Stimulated activated CD8-positive, alpha-beta memory T cell treated with anti-CD3 and anti-CD28 coated beads, Interleukin-12 subunit alpha, Interleukin-12 subunit beta, amount 100 ng/mL, for 4 hours (primary cell): ENCODE results near the gene ATXN7L1.

Experiments used
- DNase-seq: peaks from one replicate; pipeline ENCODE4 v3.0.0-alpha.2; 2020; ENCODE audit warnings: low read depth

Gene ATXN7L1

DNA sequence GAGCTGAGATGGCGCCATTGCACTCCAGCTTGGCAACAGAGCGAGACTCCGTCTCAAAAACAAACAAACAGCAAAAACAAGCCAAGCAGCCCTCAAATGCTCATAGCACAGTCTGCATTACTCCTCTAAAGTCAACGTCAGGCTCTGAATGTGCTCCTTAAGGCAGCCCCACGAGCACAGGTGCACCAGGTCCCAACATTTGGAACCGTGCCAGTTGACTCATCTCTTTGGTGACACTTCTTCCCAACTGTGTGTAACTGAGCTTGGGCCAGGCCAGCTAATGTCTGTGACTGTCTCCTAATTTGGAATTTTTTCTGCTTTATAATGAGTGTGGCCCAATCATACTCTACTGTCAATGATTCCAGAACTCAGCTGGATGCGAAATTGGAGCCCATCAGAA is 228.8 kb downstream of the ATXN7L1 start:
- no peak for DNase-seq

DNA sequence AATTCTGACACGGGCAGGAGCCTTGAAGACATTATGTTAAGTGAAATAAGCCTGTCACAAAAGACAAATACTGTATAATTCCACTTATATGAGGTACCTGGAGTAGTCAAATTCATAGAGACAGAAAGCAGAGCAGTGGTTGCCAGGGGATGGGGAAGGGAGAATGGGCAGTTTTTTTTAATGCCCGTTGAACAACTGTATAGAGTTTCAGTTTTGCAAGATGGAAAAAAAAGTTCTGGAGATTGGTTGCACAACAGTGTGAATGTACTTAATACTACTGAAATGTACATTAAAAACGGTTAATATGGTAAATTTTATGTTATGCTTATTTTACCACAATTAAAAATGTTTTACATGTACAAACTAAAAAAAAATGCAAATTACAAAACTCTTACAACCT is 231.5 kb downstream of the ATXN7L1 start:
- no peak for DNase-seq

DNA sequence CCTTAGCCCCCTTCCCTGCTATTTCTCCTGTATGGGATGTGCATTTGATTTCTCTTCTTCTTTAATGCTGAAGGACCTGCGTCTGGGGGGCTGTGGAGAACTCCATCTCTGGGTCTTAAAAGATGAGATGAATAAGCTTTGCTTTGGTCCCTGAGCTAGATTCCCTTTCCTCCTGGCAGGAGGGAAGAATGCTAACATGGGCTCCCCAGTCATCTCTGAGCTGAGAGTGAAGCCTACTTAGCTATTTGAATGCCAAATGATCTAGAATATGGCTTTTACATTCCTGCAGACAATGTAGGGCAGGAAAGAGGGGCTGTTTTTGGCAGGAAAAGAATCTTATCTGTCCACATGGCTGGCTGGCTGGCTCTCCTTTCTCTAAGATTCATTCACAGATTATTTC is 232.5 kb downstream of the ATXN7L1 start:
- no peak for DNase-seq

DNA sequence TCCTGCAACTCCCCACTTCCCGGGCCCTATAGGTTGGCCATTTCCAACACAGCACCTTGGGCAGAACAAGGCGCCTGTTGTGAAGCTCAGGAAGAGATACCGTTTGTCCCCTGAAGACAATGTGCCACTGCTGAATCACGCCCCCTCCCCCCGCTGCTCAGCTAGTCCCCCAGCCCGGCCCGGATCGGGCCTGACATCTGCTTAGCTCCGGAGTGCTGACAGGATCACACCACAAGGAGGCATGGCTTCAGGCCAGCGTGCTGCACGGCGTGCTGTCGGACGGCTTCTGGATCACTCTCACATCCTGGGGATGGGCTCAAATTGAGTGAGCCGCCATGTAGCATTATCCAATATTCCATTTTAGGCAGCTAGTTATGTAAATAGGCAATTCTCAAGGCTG is 233.0 kb downstream of the ATXN7L1 start:
- DNase-seq, result no peak

DNA sequence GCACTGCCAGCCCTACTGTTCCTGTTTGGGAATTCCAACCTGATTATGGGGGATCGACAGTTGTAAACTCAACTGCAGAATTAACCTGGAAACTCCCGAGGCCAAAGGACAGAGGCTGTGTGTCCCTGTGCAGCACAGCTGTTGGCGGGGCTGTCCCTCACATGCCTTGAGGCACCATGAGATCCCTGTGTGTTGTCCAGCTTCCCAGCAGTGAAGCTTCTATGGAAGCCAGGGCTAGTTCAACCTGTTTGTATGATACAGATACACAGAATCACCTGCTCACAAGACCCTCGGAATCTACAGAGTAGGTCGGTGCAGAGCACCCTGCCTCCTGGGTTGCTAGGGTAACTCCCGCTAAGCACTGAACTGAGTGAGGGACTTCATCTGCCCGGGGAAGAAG is 234.1 kb downstream of the ATXN7L1 start:
- no peak for DNase-seq

DNA sequence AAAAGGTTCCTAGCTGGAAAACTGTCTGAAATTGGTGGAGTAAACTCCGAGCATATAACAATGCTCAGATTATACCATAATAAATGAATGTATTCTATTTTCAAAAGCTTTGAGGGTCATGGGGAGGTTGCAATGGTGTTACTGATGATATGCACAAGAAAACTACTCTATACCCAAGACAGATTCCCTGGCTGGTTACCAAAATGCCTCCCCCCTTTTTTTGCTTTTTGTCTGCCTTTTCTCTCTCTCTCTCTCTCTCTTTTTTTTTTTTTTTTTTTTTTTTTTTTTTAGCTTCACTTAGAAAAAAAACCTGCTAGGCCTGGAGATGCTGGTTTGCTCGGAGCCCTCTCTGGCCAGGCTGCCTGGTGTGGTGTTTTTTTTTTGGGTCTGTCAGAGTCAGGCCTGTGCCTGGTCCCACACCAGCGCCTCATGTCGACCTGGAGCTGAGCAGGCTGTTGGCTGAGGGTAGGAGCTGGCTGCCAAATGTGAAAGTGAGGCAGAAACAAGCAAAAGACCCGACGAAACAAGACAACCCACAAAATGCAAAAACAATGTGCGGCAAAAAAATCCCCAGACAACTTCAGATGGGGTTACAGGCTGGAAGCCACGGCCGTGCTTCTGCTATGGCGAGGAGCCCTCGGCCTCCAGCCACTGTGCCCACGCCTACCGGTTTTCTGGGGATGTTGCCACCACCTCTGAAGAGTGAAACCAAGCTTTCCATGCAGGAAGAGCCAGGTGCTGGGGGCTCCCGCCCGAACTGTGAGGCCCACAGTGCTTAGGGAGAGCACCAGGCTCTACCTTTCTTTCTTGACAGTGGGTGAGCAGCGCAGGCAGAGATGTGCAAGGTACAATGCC is 235.2 kb downstream of the ATXN7L1 start:
- no peak for DNase-seq

DNA sequence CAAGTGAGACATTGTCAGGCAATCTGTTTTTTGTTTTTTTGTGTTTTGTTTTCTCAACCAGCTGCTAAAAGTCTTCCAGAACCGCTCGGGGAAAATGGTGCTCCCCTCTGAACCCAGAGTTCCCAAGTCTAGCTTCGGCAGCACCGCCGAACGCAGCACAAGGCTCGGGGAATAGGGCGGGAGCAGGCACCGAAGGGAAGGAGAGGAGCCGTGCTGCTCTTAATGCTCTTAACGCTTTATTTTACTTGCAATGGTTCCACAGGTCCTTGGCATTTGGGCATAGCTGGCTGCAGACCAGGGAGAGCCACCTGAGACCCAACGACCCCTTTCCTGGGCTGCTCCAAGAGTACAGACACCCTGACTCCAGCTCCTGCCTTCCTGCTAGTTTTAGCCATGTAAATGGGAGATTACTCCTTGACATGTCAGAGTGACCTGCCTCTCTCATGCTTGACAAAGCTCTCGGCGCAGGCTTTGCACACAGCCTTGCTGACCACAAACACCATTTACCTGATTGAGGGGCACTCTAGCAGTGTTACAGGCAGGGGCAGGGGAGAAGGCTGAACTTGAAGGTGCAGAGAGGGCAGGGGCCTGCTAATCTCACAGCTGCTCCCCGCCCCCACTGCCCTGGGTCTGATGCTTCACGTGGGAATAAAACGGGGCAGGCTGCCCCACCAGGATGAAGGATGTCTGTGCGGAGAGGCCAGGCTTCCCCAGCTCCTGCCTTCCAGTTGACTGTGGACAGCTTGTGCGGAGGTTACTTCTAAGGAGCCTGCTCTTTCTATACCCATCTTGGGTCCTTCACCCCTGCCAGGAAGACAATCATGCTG is 236.5 kb downstream of the ATXN7L1 start:
- DNase-seq, result no peak

DNA sequence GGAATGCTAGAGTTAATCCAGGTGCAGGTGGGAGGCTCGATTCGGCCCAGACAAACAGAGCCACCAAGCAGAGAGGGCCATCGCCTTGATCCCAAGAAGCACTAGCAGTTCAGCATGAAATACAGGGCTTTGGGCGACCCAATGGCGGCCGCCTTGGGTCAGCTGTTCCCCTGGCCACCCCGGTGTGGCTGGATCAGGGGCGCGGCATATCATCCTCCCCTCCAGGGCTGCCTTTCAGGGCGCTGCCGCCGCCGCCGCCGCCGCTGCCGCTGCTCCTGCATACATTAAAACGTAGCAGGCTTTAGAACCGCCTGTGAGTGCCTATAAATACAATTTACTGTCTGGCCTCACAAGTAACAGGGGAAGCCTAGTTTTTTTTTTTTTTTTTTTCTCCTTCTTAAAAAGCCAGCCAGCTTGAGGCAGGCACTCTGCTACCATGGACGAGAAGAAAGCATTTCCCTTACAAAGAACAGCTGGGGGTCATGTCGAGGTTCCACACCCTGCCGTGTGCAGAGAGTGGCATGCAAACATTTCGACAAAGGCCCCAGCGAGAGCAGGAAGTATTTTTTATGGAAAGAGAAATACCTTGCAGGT is 237.4 kb downstream of the ATXN7L1 start:
- no peak for DNase-seq

DNA sequence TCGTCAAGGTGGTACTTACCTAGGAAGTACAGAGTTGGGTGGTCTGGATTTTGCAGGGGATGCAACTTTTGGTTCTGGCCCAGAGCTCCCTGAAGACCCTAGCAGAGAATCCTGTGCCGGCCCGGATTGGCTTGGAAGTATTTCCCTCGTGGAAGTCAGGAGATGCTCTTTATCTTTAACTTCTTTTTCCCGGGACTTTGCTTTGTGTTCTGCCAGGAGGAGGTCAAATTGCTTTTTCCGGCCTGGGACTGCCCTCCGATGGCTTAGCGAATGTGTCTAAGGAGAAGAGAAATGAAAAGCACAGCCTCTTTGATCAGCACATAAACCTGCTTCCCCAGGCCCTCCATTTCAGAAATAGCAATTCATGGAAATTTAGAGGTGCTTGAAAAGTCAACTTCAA is 238.1 kb downstream of the ATXN7L1 start:
- no peak for DNase-seq

DNA sequence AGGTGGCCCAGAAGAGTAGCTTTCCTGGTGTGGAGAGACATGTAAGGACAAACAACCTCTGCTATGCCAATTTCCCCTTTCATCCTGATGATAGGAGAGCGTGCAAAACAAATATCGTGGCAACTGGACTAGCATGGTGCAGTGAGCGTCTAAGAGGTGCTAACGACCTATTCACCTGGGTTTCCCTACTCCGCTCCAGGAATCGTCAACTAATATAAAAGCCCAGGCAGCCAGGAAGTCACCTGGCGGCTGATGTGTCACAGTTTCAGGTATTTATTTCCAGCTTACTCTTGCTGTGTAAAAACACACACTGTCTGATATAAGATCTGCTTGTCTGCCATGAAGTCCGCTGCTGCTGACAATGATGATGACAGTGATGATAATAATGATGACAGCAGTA is 238.6 kb downstream of the ATXN7L1 start:
- DNase-seq, result no peak

DNA sequence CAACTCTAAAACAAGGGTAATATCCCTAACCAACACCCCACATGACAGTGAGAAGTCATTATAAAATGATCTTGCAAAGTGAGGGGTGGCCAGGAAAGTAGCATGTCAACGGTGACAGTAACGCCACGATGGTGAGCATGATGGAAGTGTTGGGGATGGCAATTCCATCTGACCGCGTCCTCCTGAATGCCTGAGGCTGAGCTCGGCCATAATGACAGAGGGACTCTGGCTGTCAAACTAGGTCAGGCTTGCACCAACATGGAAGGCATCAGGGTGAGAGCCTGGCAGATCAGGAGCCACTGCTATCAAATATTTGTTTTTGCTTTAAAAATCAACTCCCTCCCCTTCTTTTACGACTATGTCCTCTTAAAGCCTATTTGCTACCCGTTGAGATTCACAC is 239.4 kb downstream of the ATXN7L1 start:
- DNase-seq, result no peak

DNA sequence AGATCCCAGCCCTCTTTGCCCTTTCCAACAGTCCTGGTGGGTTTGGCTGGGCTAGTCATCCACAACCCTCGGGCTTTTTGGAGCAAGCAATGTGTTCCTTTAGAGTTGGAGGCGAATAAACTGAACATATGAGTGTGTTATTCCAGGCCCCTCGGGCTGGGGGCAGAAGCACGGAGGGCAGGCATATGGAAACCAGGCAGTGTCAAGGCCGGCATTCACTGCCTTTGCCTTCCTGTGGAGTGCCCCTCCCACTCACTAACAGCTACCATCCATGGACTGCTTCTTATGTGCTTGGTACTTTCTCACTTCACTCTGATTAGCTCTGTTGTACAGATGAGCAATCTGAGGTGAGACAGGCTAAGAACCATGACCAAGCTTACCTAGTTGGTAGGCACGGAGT is 241.2 kb downstream of the ATXN7L1 start:
- no peak for DNase-seq

DNA sequence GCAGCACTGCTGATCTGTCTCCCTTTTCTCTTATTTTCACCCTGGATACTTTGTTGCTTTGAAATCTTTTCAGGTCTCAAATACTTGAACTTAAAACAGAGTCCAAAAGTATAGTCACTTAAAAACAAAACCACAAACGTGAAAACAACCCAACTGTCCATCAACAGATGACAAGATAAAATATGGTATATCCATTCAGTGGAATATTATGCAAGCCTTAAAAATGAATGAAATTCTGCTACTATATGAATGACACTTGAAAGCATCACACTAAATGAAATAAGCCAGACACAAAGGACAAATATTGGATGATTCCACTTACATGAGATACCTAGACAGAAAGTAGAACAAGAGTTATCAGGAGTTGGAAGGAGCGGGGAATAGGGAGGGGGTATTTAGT is 250.4 kb downstream of the ATXN7L1 start:
- DNase-seq, result no peak

DNA sequence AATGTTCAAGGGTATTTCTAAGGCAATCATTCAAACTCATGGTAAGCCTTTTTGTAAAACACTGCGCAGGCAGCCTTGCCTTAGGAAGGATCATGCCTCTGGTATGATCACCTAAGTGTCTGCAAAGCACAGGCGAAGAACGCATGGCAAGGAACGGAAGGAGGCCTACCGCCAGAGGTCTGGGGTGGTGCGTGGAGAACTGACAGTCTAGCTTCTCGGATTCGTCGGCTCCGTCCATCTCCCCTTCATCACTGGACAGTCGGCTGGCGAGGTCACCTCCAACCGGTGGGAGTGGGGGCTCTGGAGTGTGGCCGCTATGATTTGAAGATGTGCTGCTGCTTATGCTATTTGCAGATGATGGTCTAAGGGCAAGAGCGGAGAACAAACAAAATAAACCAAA is 252.5 kb downstream of the ATXN7L1 start:
- DNase-seq, result no peak

DNA sequence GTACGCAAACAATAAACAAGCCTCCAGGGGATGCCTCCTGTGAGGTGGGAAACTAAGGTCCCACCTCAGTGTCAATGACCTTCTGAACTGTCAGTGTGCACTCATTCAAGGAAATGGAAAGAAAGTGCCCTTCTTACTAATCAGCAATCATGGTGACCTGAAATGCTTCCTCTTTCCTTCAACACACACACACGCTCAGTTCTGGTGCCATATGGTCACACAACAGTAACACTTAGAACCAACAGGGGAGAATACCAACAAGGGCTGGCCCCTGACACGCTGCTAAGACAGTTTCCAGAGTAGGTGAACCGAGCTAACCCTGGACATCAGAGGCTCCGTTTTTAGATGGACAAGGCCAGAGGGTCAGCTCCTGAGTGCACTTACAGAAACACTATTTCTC is 253.0 kb downstream of the ATXN7L1 start:
- no peak for DNase-seq

DNA sequence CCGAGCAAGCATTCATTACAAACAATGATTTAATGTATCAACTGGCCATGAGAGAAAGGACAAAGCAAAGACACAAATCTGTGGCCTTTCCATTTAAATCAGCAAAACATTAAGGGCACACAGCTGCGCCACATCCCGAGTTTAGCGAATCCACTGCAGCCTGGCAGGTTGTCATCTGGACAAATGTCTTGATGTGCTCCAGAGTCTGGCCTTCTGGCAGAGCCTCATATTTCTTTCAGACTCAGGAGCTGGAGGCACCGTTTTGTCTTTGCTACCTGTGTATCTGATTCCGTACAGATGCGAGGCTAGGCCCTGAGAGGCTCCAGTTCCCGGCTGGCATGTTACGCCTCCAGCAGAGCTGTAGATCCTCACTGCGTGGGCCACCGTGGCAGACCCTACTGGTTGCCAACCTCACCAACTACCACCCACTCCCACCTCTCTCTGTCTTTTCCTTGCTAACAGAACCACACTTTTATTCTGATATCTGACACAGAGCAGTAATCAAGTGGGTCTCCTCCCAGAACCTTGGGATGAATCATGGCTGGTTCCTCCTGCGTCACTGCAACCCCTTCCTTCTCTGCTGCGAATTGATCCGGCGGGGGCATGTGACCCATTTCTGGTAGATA is 254.2 kb downstream of the ATXN7L1 start:
- no peak for DNase-seq

DNA sequence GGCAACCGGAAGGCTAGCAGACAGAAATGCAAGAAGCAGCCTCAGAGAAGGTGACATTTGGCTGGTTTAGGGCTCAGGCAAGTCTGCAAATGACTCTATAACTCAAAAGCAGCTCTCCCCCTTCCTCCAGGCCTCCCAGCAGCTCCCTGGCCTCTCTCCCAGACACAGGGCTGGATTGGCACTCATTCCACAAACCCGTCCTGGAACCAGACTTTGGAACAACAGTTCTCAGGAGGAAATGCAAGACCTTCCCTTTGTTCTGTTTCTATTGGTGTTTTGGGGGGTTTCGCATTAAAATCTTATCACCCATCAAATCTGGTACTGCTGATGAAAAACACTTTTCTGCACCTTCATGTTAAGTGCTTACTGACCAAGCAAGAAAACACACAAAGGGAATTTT is 254.8 kb downstream of the ATXN7L1 start:
- DNase-seq, result no peak

DNA sequence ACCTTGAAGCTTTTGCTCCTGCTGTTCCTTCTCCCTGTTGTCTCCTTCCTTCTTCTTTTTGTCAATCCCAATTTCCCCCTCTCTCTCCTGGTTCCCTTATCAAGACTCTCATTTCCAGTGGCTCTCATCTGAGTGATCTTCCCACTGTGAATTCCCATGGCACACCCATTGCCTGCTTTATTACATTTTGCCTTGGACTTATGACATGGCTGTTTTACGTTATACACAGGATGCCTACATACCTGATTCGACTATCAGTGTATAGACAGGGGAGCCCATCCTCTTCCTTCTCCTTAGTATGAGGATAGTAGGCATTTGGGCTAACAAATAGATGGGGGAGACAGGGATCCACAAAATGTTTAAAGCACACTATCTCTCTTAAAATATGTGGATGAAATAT is 255.2 kb downstream of the ATXN7L1 start:
- no peak for DNase-seq

DNA sequence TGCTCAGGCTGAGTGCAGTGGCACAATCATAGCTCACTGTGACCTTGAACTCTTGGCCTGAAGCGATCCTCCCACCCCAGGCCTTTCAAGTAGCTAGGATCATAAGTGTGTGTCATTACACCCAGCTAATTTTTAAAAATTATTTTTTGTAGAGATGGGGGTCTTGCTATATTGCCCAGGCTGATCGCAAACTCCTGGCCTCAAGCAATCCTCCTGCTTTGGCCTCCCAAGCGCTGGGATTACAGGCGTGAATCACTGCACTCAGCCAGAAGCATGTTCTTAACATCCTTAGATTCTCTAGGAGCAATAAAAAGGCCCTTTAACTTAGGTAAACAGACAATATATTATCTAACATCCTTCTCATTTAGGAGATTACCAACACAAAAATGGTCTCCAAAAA is 256.8 kb downstream of the ATXN7L1 start:
- no peak for DNase-seq

DNA sequence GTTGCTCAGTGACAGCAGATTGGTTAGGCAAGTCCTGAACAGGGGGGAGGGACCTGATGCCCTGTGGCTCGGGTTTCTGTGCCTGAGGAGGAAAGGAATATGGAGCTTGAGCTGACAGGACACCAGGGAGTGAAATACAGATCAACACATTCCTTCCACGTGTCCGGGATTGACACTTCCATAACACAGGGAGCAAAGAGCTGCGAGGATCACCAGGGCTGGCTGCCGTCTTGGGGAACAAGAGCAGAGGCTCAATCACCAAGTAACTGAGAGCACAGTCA is 258.4 kb downstream of the ATXN7L1 start:
- DNase-seq, result no peak

DNA sequence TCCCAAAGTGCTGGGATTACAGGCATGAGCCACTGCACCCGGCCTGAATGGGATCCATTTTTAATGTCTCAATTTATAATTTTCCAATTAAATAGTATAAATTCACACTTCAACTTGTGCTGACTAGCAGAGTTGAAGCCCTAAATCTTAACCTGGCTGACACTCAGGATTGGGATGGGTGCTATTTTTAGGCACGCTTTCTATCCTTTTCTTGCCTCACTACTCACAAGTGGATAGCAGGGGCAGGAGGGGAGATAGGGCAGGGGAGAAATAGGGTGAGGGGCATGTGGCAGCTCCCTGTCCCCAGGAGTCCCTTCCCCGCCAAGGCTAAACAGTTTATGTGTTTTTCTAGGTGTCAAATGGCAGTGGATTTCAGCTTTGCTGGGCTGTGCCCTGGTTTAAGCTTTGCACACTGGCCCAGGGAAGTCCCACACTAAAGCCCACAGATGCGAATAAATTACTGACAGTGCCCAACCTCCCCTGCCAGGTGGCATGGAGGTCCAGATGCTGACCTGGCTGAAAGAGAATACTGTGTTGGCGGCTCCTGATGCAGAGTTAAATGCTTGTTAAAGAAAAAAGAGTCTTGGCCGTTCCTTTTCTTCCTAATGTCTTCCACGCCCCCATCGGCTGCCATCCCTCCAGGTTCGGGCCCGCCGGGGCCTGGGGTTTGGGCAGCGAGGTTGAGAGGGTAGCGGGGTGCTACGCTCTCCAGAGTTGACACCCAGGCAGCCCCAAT is 259.0 kb downstream of the ATXN7L1 start:
- no peak for DNase-seq

DNA sequence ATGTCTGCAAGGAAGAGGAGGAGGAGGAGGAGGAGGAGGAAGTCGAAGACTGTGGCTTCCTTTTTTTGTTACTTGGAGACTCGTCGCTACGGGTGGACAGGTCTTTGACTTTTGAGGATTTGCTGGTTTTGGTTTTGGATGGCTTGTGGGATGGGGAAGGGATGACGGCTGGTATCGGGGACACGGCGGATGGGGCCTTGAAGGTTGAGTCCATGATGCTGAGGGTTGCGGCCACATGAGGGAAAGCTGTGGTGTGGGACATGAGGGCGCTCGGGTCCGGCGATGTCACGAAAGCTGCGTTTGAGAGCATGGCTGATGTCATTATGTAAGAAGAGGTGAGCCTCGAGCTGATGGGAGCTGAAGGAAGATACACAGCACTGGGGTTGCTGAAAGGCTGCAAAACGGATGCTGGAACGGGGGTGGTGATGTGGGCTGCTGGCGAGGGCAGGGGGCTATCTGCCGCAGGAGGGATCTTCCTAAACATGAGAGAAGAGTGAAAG is 262.0 kb downstream of the ATXN7L1 start:
- DNase-seq, result no peak
